Sigmoid colon (tissue), 7 donors: ENCODE measurements around the gene GOLGA7B. TPM values are rescaled to one million over a fixed set of nuclear protein-coding genes. Genes with fewer than 3 reads are reported as not detected.

Source experiments
- DNase-seq: peaks from one replicate; pipeline ENCODE4 v3.0.0-alpha.2; 2019
- H3K27ac ChIP-seq, 4 donors: fragments of 200-600 bp; sonication (generic); one replicate each; pipeline ENCODE4 v1.5.1; 2016 to 2019; ENCODE audit warnings: mild to moderate bottlenecking in 1 of 4
- H3K27me3 ChIP-seq, 3 donors: fragments of 200-600 bp; sonication (generic); one replicate each; pipeline ENCODE4 v1.5.1; 2019; ENCODE audit warnings: mild to moderate bottlenecking in 1 of 3
- H3K36me3 ChIP-seq, 4 donors: fragments of 200-600 bp; sonication (generic); one replicate each; pipeline ENCODE4 v1.5.1; 2016 to 2019
- H3K4me1 ChIP-seq, 4 donors: fragments of 200-600 bp; sonication (generic); one replicate each; pipeline ENCODE4 v1.5.1; 2017 to 2019
- H3K4me3 ChIP-seq, 4 donors: fragments of 200-600 bp; sonication (generic); one replicate each; pipeline ENCODE4 v1.5.1; 2017 to 2019; ENCODE audit warnings: mild to moderate bottlenecking in 2 of 4, moderate library complexity in 1 of 4
- H3K9me3 ChIP-seq, 4 donors: fragments of 200-600 bp in 3 of 4; sonication (generic) in 3 of 4; one replicate each; pipeline versions ENCODE4 v1.5.1 to v1.6.1; 2013 to 2019
- EP300 ChIP-seq, 4 donors: sonication (generic); formaldehyde crosslinking; IDR thresholded peaks; one replicate each; pipeline ENCODE4 v1.6.1; 2017; ENCODE audit warnings: antibody characterized with exemption in 4 of 4
- POLR2A ChIP-seq, 2 donors: fragments of 450-650 bp; IDR thresholded peaks; one replicate each; pipeline ENCODE4 v1.6.1; 2016; ENCODE audit warnings: antibody characterized with exemption in 2 of 2, mild to moderate bottlenecking in 2 of 2, moderate library complexity in 2 of 2
- POLR2AphosphoS5 ChIP-seq, 4 donors: sonication (generic); formaldehyde crosslinking; IDR thresholded peaks; one replicate each; pipeline ENCODE4 v1.6.1; 2017; ENCODE audit warnings: antibody characterized with exemption in 4 of 4
- WGBS, 2 donors: extraction: QIAGEN DNeasy Blood & Tissue Kit; methylation state at CpG; one replicate each; pipeline ENCODE4 v1.1.7; 2013; 5-methylcytosine and 5-hydroxymethylcytosine counted together
- intact Hi-C: fragments of 100-400 bp; cut with DNase I; formaldehyde crosslinking; loops from one replicate; pipeline ENCODE4 v1.15.1; 2023
- polyA plus RNA-seq, 3 donors: library from polyadenylated mRNA; stranded (reverse); fragments of 200-250 nt; gene quantifications; one replicate each; pipeline ENCODE4 v1.2.3, GENCODE V29; 2013
- total RNA-seq, 4 donors: library from RNA; depleted of rRNA; stranded (reverse); fragments of >200 nt; gene quantifications; one replicate each; pipeline ENCODE4 v1.1.0, GENCODE V29; 2016
- TF ChIP-seq, protein P1 (sequence below), 4 experiments: fragments of 450-650 bp in 3 of 4; fragments of 200-600 bp in 1 of 4; IDR thresholded peaks; one replicate each; pipeline ENCODE4 v1.5.1; 2016 to 2019; ENCODE audit warnings: antibody characterized with exemption in 4 of 4, mild to moderate bottlenecking in 3 of 4, moderate library complexity in 2 of 4
- donor health status: healthy with polysubstance abuse.
- donor health status: Bipolar disorder and iron deficiency.
- donor health status: healthy.

GOLGA7B gene
- total and polyA plus RNA-seq, 7 donors: 0.16 to 1.4 (median 0.71) TPM

DNA sequence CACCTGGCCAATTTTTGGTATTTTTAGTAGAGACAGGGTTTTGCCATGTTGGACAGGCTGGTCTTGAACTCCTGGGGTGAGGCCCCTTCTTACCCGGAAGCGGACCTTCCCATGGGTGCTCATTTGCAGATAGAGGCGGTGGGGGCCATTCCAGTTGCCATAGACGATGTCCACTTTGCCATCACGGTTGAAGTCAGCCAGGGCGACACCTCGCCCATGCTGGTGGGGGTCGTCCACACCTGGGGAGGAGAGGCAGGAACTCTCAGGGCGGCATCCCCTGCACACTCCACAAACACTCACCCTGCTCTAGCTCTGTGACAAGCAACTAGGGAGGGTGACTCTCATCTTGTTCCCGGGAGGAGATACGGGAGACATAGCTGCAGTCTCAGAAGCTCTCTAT is 54.9 kb downstream of the GOLGA7B start:
- H3K27me3 ChIP-seq: peaks cover 0 to 29% (median 0%) of the 10 kb centered on the region in 3 donors
- no peak for TF ChIP-seq POLR2AphosphoS5 (IDR thresholded peaks at IDR 0.05)
- no peak for TF ChIP-seq POLR2A (IDR thresholded peaks at IDR 0.05)
- TF ChIP-seq, protein P1, sequence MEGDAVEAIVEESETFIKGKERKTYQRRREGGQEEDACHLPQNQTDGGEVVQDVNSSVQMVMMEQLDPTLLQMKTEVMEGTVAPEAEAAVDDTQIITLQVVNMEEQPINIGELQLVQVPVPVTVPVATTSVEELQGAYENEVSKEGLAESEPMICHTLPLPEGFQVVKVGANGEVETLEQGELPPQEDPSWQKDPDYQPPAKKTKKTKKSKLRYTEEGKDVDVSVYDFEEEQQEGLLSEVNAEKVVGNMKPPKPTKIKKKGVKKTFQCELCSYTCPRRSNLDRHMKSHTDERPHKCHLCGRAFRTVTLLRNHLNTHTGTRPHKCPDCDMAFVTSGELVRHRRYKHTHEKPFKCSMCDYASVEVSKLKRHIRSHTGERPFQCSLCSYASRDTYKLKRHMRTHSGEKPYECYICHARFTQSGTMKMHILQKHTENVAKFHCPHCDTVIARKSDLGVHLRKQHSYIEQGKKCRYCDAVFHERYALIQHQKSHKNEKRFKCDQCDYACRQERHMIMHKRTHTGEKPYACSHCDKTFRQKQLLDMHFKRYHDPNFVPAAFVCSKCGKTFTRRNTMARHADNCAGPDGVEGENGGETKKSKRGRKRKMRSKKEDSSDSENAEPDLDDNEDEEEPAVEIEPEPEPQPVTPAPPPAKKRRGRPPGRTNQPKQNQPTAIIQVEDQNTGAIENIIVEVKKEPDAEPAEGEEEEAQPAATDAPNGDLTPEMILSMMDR (IDR thresholded peaks at IDR 0.05): no peak
- TF ChIP-seq EP300 (IDR thresholded peaks at IDR 0.05): no peak
- H3K27ac ChIP-seq: no peak overlapping the region
- H3K9me3 ChIP-seq: no peaks in the 10 kb centered on the region
- H3K4me1 ChIP-seq: no peaks in the 10 kb centered on the region
- intact Hi-C loops: no loop called here
- H3K36me3 ChIP-seq: no peaks in the 10 kb centered on the region
- no peak overlapping the region for H3K4me3 ChIP-seq
- DNase-seq: no peak
- 85 to 87% methylated on average over 11 of the region's 11 CpGs for WGBS, 2 donors

DNA sequence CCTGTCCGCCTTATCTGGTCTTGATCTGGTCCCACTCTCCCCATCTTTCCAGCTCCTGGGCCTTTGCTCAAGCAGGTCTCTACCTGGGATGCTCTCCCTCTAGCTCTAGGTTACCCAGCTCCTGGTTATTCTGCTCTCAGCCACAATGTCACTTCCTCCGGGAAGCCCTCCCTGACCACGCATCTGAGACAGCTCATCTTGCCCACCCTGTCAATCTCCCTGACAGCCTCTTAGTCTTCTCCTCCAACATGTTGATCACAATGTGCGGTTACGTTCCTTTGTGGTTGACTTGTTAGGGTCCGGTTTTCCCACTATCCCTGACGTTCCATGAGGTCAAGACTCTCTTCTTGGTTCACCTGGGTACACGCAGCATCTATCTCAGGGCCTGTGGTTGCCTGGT is 55.6 kb downstream of the GOLGA7B start:
- WGBS, 2 donors: 77 to 87% methylated on average over 8 of the region's 8 CpGs
- no peaks in the 10 kb centered on the region for H3K36me3 ChIP-seq
- no peak overlapping the region for H3K4me3 ChIP-seq
- peaks cover 0 to 23% (median 0%) of the 10 kb centered on the region in 3 donors for H3K27me3 ChIP-seq
- TF ChIP-seq, protein P1 (IDR thresholded peaks at IDR 0.05): no peak
- TF ChIP-seq EP300 (IDR thresholded peaks at IDR 0.05) (no peak), POLR2AphosphoS5 (IDR thresholded peaks at IDR 0.05) (no peak), POLR2A (IDR thresholded peaks at IDR 0.05) (no peak)
- no peak for DNase-seq
- H3K4me1 ChIP-seq: no peaks in the 10 kb centered on the region
- no peak overlapping the region for H3K27ac ChIP-seq
- intact Hi-C loops: no loop called here
- no peaks in the 10 kb centered on the region for H3K9me3 ChIP-seq

DNA sequence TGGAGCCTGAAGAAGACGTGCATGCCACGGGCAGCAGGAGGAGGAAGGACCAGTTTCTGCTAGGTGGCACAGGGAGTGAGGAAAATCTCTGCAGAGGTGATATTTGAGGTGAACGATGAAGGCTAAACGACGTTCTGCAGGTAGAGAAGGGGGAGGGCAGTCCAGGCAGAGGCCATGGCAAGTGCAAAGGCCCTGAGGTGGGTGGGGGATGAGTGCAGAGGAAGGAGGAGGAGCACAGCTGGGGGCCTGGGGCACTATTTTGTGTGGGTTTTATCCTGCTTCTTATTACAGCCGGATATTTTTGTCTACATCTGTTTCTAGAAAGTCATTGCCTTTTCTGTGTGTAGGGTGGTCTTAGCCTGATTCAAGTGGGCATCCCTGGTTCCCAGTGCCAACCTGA is 57.6 kb downstream of the GOLGA7B start:
- Histone ChIP-seq H3K27ac (no peak overlapping the region), H3K27me3 (peaks cover 0 to 23% (median 0%) of the 10 kb centered on the region in 3 donors), H3K36me3 (no peaks in the 10 kb centered on the region), H3K9me3 (no peaks in the 10 kb centered on the region), H3K4me1 (no peaks in the 10 kb centered on the region), H3K4me3 (no peak overlapping the region)
- no peak for TF ChIP-seq POLR2AphosphoS5 (IDR thresholded peaks at IDR 0.05)
- no peak for TF ChIP-seq POLR2A (IDR thresholded peaks at IDR 0.05)
- TF ChIP-seq, protein P1 (IDR thresholded peaks at IDR 0.05): no peak
- no peak for TF ChIP-seq EP300 (IDR thresholded peaks at IDR 0.05)
- intact Hi-C loops: no loop called here
- 67 to 83% methylated on average over 6 of the region's 6 CpGs for WGBS, 2 donors
- no peak for DNase-seq

DNA sequence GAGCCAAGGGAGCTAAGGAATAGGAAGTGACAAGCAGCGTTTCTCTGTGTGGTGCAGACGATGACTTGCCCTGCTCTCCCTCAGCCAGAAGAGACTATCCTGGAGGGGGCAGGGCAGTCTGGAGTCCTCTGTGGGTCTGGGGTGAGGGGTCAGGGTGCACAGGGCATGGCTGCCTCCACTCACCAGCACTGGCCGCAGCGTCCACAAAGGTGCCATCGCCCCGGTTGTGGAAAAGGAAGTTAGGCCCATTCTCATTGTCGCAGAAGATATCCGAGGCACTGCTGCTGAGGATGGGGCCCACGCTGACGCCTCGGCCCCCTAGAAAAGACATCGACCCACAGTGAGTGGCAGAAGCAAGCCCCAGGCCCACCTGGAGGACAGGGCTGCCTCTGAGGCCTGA is 58.2 kb downstream of the GOLGA7B start:
- Histone ChIP-seq H3K4me1 (no peaks in the 10 kb centered on the region), H3K4me3 (no peak overlapping the region), H3K36me3 (no peaks in the 10 kb centered on the region), H3K27me3 (peaks cover 0 to 25% (median 0%) of the 10 kb centered on the region in 3 donors), H3K9me3 (no peaks in the 10 kb centered on the region), H3K27ac (no peak overlapping the region)
- TF ChIP-seq EP300 (IDR thresholded peaks at IDR 0.05) (no peak), POLR2A (IDR thresholded peaks at IDR 0.05) (no peak)
- TF ChIP-seq, protein P1 (IDR thresholded peaks at IDR 0.05): no peak
- WGBS, 2 donors: 84 to 85% methylated on average over 12 of the region's 12 CpGs
- intact Hi-C loops: no loop called here
- DNase-seq: no peak

DNA sequence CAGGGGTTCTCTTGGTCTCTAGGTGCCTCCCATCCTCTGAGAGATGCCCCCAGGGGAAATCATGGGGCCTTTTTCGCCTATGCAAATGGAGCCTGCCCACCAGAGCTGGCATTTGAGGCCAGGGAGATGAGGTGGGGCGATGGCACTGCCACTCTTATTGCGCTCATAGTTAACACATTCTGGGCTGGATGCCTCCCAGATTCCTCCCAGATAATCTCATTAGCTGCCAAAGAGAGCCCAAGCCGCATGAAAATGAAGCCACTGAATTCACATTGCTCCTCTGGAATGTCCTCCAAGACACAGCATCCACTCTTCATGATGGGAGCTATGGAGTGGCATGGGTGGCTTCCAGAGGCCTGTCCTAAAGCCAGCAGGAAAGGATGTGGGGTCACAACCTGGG is 61.0 kb downstream of the GOLGA7B start:
- Histone ChIP-seq H3K27me3 (peaks cover 0 to 31% (median 4%) of the 10 kb centered on the region in 3 donors), H3K9me3 (no peaks in the 10 kb centered on the region), H3K36me3 (no peaks in the 10 kb centered on the region), H3K4me1 (peaks cover 0 to 7% (median 6%) of the 10 kb centered on the region in 4 donors), H3K4me3 (no peak overlapping the region), H3K27ac (no peak overlapping the region)
- no peak for DNase-seq
- intact Hi-C loops: loop anchor here (10.0 kb wide), 1 partner anchor 404 kb away; no protein-coding TSS in a partner anchor
- TF ChIP-seq EP300 (IDR thresholded peaks at IDR 0.05): no peak
- no peak for TF ChIP-seq POLR2A (IDR thresholded peaks at IDR 0.05)
- TF ChIP-seq, protein P1 (IDR thresholded peaks at IDR 0.05): no peak
- WGBS, 2 donors: 80 to 84% methylated on average over 4 of the region's 4 CpGs
